Measurements from ENCODE around the gene SH2D6.
A peak's percentile ranks its signal among the peaks of the same experiment; 100 is the strongest.
"Not testable (repeated sequence)": the region's sequence is repeated elsewhere in the genome, so short reads cannot be mapped to it uniquely, and the experiment has no call there.

The SH2D6 gene

DNA sequence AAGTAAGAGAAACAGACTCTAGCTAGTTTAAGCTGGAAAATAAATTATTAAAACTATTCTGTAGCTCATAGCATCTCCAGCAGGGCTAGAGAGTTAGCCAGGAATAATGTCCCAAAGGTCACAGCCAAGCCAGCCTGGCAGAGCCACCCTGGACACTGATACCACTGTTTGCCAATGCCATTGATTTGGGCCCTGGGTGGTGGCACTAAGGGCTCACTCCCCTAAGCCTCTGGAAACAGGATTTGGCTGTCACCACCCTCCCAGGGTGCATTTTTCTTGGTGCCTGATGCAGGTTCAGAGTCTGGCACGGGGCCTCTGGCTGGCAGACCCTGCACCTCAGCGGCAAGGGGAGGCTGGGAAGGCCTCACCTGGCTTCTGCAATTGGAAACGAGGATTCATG lies 7.1 kb downstream of the SH2D6 start:
- no peak for DNase-seq

- no peak for DNase-seq
These were observed 8.9 kb downstream of the SH2D6 start for GRCh38 chr2:85427300-85427835.

- no peak for DNase-seq
These were observed 9.9 kb downstream of the SH2D6 start for GRCh38 chr2:85428343-85428881.

GRCh38 chr2:85429213-85429923 lies 10.9 kb downstream of the SH2D6 start:
- DNase-seq, result no peak

GRCh38 chr2:85429924-85430289 lies 11.4 kb downstream of the SH2D6 start:
- no peak for DNase-seq

DNA sequence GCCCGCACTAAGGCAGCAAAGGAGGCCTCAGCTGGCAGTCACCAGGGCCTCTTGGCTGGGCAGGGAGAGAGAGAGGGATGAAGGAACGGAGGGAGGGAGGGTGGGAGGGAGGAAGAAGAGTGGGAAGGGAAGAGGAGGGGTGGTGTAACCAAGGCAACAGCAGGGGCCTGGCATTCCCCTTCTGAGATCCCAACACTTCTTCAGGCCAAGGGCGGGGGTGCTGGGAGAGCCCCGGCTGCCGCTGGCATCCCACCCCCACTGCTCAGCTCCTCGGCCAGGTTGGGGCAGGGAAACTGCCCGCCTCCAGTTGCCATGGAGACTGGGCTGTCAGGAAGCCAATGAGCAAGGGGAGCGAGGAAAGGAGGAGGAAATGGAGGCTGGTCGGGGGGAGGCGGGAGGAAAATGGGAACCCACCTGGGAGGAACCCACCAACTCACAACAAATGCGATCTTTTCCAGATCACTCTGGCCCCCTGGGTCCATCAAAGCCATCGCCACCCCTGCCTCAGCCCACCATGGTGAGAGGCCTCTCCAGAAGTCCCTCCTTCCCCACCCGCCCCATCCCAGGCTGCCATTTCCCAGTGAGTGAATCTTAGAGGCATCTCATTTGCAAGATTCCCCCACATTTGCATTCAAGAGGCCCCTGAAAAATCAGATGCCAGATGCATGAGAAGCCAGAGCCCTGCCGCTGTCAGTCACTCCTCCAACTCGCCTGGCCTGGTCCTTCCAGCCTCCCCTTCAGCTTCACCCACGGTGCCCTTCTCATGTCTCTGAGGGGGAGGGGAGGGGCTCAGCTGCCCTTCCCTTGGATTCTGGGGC lies 12.4 kb downstream of the SH2D6 start:
- DNase-seq, result no peak

- no peak for DNase-seq
These were observed 13.2 kb downstream of the SH2D6 start for GRCh38 chr2:85431570-85432205.

DNA sequence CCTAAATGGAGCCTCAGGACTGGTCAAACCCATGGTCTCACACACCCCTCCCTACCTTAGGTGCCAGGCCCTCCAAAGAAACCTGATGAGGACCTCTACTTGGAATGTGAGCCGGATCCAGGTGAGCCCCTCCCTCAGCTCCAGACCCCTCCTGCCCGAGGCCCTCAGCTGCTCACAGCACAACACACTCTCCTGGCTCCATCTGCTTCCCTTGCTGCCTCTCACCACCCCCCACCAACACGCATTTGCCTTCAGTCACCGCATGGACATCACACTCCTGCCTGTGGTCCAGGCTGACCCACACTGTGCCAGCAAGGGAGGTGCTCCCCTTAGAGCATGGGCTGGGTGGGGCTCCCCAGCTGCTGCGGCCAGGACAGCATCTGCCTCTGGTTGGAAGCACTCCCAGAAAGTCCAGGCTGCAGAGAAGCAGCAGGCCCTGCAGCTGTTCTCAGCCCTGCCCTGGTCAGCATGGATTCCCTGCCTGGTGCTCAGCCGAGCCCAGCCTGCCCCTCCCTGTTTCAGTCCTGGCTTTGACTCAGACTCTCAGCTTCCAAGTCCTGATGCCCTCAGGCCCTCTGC lies 15.1 kb downstream of the SH2D6 start:
- no peak for DNase-seq

GRCh38 chr2:85434696-85435095 lies 16.2 kb downstream of the SH2D6 start:
- no peak for DNase-seq

DNA sequence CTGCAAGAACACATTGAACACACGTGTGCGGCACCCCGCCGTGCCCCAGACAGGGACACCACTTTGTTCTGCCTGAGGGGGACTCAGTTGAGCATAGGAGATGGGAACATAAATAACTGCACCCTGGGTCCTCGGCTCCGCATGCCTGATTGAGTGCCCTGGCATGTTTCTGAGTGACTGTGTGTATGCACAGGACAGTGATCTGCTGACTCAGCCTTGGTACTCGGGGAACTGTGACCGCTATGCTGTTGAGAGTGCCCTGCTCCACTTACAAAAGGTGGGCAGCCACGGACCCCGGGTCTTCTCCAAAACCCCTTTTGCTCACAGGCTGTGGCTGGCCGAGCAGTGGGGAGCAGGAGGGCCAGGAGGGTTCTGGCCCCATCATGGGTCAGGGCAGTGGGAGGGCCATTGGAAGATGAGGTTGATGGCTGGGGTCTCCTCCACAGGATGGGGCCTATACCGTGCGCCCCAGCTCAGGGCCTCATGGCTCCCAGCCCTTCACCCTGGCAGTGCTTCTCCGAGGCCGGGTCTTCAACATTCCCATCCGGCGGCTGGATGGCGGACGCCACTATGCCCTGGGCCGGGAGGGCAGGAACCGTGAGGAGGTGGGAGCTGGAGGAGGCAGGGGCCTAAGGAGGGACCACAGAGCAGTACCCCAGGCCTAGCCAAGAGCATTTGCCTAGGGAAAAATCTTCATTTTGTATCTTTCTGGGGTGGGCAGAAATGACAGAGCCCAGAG lies 16.9 kb downstream of the SH2D6 start:
- no peak for DNase-seq

DNA sequence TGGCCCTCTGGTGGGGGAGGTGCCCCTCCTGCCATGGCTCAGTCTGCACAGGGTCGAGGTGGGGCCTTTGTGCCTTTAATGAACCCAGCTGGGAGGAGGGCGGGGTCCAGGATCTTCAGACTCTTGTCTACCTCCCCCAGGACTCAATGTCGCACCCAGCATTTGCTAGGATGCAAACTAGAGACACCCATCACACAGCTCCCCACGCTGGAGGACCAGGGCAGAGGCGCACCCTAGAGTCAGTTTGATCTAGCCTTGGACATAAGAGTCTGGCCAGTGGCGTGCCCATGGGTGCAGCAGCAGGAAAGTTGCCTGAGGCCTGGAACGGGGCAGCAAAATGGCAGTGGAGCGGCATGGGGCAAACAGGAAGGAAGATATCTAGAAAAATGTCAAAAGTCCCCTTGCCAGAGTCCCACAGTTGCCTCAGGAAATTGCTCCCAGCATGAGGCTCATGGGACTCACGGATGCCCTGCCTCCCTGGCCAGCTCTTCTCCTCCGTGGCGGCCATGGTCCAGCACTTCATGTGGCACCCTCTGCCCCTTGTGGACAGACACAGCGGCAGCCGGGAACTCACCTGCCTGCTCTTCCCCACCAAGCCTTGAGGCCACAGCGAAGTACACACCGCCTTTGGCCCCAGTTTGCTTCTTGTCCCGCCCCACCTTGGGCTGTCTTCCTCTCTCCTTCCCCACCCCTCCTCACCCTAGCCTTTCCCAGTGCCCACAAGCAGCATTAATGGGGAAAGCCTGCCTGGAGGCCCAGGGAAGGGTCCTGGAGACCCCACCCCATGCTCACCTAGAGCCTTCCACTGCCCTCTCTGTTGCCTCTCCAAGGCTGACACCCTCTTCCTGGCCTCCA lies 17.7 kb downstream of the SH2D6 start:
- no peak for DNase-seq

GRCh38 chr2:85436836-85437487 lies 18.4 kb downstream of the SH2D6 start:
- DNase-seq, result no peak

- DNase-seq, result peak; percentile 58
These were observed 19.1 kb downstream of the SH2D6 start for GRCh38 chr2:85437488-85438200.

DNA sequence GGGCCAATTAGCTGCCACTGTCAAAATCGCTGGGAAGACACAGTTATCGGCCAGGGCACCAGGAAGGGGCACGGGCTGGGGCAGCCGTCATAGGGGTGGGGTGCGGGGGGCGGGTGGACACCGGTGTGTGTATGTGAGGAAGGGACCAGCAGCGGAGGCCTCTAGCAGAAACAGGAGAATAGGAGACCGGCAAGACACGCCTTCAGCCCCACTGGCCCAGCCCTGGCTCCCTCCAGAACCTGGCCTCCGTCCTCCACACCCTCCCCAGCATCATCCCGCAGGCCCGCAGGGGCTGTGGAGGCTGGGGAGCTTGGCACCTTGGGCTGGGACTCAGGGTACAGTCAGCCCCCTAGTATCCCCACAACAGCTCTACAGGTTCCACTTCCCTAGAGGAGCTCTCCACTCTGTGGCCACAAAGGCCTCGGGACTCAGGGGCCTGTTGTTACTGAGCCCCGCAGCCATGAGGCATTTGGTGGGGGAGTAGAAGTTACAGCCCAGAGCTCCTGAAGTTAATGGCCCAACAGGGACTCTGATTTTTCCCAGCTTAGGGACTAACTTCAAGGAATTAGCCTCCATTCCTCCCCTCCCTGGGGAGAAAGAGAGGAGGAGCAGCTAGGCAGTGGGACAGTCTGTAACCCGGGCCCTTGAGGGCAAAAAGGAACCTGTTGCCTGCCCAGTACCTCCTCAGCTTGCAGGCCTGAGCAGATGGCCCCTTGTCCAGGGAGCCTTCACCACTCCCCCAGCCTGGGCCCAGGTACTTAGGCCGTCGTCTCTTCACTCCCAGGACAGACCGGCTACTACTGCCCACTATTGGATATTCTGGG lies 19.9 kb downstream of the SH2D6 start:
- no peak for DNase-seq

GRCh38 chr2:85439025-85439472 lies 20.5 kb downstream of the SH2D6 start:
- no peak for DNase-seq

DNA sequence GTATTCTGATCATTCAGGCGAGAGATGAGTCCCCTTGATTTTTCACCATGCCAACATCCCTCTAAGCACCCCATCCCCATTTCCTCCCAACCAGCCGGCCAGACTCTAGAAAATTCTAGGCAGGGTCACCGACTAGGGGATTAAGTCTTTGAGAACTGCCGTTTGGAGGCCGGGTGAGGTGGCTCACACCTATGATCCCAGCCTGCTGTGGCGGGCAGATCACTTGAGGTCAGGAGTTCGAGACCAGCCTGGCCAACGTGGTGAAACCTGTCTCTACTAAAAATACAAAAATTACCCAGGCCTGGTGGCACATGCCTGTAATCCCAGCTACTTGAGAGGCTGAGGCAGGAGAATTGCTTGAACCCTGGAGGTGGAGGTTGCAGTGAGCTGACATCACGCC lies 21.1 kb downstream of the SH2D6 start:
- DNase-seq, result not testable (repeated sequence)

DNA sequence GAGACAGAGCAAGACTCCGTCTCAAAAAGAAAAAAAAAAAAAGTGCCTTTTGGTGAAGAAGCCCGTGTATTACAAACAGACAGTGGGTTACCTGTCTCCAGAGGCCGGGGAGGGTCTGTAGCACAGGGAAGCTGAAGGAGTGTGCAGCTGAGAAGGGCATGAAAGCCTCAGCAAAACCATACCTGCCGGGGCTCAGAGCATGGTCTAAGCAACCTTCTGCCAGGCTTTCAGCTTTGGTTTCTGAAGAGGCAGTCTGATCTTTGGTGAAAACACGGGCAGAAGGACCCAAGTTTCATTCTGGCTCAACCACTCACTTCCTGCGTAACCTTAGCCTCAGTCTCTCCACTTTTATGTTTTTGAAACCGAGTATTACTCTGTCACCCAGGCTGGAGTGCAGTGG lies 21.5 kb downstream of the SH2D6 start:
- no peak for DNase-seq

GRCh38 chr2:85440729-85441128 lies 22.2 kb downstream of the SH2D6 start:
- DNase-seq, result no peak

DNA sequence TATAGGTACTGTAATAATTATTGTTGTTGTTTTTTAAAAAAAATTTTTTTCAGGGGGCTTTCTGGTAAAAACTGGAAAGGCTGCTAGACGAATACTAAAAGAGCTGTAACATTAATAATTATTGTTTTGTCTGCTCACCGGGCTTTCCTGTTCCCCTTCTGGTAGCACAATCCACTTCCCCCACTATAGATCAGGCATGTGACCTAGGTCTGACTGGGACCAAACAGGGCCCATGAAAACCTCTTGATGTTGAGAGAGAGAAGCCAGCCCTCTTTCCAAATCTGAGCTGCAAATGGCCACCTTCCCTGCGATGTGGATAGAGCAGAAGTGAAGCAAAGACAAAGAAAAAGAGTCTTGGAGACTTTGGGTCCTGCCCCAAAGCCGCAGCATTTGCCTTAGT lies 23.4 kb downstream of the SH2D6 start:
- DNase-seq, result no peak

Measured in NCI-H2107 (cell line).